ENCODE results near the gene CBLB.

Gene CBLB

GRCh38 chr3:105619651-105620050, 249.2 kb downstream of the CBLB start:
- POLR2A ChIA-PET, result no interaction called here
- no peak for DNase-seq (ENCODE audit: low read depth, low spot score)
- no peak for TF ChIP-seq CTCF (IDR thresholded peaks at IDR 0.05; ENCODE audit: insufficient read depth, low read length, missing control alignments)
- no peak overlapping the region for H3K4me3 ChIP-seq (ENCODE audit: low read depth, low read length)
- CTCF ChIA-PET, result no interaction called here

- TF ChIP-seq CTCF (IDR thresholded peaks at IDR 0.05; ENCODE audit: insufficient read depth, low read length, missing control alignments), result no peak
- ChIA-PET POLR2A (no interaction called here), CTCF (no interaction called here)
- no peak for DNase-seq (ENCODE audit: low read depth, low spot score)
- H3K4me3 ChIP-seq (ENCODE audit: low read depth, low read length), result no peak overlapping the region
Observed at GRCh38 chr3:105618556-105618955, 250.3 kb downstream of the CBLB start.

GRCh38 chr3:105616374-105617121, 252.3 kb downstream of the CBLB start:
- POLR2A ChIA-PET, result no interaction called here
- DNase-seq (ENCODE audit: low read depth, low spot score), result no peak
- no peak overlapping the region for H3K4me3 ChIP-seq (ENCODE audit: low read depth, low read length)
- CTCF ChIA-PET, result no interaction called here
- no peak for TF ChIP-seq CTCF (IDR thresholded peaks at IDR 0.05; ENCODE audit: insufficient read depth, low read length, missing control alignments)

- TF ChIP-seq CTCF (IDR thresholded peaks at IDR 0.05; ENCODE audit: insufficient read depth, low read length, missing control alignments), result no peak
- H3K4me3 ChIP-seq (ENCODE audit: low read depth, low read length), result no peak overlapping the region
- ChIA-PET POLR2A (no interaction called here), CTCF (interaction anchor here (1.2 kb wide), 1 partner anchor 1503 kb away, joined by 3 read pairs; no protein-coding TSS in a partner anchor)
- DNase-seq (ENCODE audit: low read depth, low spot score), result no peak
Observed at GRCh38 chr3:105615814-105616213, 253.0 kb downstream of the CBLB start.

- no peak for DNase-seq (ENCODE audit: low read depth, low spot score)
- POLR2A ChIA-PET, result no interaction called here
- no peak overlapping the region for H3K4me3 ChIP-seq (ENCODE audit: low read depth, low read length)
- CTCF ChIA-PET, result no interaction called here
- TF ChIP-seq CTCF (IDR thresholded peaks at IDR 0.05; ENCODE audit: insufficient read depth, low read length, missing control alignments), result no peak
Observed at GRCh38 chr3:105614288-105615030, 254.4 kb downstream of the CBLB start.

GRCh38 chr3:105613120-105613519, 255.7 kb downstream of the CBLB start:
- CTCF ChIA-PET, result no interaction called here
- POLR2A ChIA-PET, result no interaction called here
- no peak overlapping the region for H3K4me3 ChIP-seq (ENCODE audit: low read depth, low read length)
- no peak for DNase-seq (ENCODE audit: low read depth, low spot score)
- TF ChIP-seq CTCF (IDR thresholded peaks at IDR 0.05; ENCODE audit: insufficient read depth, low read length, missing control alignments), result no peak

Measured in AG04449 (cell line).